AG08396 (cell line): ENCODE results near the gene KRT28.
"Not testable (repeated sequence)": the region's sequence is repeated elsewhere in the genome, so short reads cannot be mapped to it uniquely, and the experiment has no call there.

ENCODE experiments used
- DNase-seq: peaks from one replicate; pipeline ENCODE4 v3.0.0; 2012; ENCODE audit warnings: low spot score, mixed read lengths

The KRT28 gene

DNA sequence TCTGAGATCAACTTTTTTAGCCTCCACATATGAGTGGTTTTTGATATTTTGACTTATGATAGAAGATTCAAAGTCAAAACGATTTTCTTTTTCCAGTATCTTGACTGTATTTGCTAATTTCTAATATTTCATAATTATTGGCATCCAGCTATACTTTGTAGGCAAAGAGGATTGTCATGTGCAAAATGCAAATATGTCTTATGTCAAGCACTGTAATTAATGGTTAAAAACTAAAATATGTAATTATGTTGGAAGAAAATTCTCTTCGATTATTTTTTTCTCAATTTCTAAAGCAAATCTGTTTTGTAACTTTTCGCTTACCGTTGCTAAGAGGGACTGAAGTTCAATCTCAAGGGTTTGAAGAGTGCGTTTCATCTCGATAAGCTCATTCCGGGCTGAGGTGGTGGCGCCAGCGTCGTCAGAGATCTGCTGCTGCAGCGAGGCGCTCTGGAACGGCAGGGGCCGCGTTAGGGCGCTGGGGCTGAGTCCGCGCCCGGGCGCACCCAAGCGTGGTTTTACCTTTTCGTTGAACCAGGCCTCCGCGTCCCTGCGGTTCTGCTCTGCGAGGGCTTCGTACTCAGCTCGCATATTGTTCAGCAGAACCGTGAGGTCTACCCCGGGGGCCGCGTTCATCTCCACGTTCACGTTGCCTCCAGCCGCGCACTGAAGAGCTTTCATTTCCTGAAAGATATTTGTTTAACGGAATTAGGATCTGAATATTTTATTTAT, 20.4 kb downstream of the KRT28 start:
- no peak for DNase-seq

DNA sequence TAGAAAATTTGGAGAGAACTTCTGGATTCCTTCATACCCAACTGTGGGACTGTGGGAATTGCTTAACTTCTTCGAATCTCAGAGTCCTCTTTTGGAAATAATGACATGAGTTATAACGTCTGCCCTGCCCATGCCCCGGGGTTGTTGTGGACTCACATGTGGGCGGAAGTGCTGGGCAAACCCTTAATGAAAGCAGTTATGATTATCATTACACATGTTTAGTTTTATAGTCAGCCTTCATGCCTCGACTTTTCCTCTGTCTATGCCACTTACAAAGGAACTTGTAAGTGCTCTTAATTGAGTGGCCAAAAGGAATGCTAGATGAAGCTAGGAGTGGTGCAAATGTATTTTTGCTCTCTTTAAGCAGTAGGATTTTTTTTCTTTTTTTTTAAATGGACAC, 21.3 kb downstream of the KRT28 start:
- DNase-seq = no peak

DNA sequence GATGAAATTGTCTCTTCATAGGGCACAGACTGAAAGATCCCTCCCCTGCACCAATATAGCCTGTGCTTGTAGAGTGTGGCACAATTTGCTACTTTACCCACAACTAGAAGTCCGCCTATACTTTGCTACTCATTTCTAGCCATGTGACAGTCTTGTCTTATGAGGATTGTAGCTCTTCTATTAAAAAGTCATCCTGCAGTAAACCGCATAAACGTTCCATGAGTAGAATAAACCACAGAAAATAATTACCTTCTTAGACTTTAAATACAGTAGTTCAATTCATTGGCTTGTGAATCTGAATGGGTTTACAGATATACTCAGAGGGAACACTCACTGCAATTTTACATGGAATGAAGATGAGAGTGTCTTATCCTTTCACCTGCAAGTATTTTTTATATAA, 21.8 kb downstream of the KRT28 start:
- no peak for DNase-seq

DNA sequence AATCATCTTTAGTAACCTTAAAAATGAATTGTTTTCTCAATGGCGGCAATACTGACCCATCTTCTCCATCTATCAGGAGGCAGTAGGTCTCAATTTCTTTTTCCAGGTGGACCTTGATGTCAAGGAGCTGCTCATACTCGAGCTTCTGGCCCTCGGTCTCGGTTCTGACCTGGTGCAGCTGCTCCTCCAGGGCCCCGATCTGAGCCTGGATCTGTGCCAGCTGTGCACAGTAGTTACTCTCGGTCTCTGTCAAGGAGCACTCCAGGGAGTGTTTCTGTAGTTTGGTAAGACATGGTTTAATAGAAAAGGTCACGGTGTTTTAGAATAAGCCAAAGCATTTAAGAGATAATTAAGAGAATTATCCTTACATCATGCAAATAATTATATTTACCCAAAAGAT, 22.3 kb downstream of the KRT28 start:
- DNase-seq = no peak

DNA sequence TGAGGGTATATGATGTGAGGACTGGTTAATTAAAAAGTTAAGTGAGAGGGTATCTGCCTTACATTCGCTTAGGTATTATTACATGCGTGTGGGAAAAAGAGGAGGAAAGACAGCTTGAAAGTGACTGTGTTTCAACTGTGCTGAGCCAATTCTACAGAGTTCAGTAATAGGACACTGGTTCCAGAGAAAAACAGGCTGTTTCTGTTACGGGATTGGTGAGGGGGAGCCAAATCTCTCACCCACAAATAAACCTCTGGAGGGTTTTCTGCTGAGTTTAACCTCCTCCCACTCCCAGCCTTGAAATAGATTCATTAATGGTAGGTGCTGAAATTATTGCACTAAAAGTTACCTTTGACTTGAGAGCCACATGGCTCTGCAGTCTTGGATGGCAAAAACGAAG, 23.8 kb downstream of the KRT28 start:
- no peak for DNase-seq

DNA sequence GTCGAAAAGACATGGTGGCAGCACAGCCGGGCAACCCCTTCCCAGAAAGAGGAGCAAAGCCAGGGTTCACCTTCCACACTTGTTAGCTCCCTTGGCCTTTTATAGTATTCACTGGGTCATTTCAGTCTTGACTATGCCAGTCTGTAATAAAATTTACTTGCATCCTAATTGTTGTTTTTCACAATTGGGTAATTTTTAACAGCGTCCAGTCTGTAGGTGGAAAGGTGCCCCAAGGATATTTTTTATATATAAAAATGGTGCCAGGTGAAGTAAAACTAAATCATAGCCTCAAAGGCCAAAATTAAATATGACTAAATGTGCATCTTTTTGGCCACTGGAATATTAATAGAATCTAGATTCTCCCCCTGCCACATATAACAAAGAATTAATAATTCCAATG, 27.7 kb downstream of the KRT28 start, which contains the start of gene KRT26:
TSS of gene KRT26 (minus strand) at position 101 of the 400 bp plus-strand sequence. CDS start at position 13, 88 bp downstream.
- DNase-seq = no peak

DNA sequence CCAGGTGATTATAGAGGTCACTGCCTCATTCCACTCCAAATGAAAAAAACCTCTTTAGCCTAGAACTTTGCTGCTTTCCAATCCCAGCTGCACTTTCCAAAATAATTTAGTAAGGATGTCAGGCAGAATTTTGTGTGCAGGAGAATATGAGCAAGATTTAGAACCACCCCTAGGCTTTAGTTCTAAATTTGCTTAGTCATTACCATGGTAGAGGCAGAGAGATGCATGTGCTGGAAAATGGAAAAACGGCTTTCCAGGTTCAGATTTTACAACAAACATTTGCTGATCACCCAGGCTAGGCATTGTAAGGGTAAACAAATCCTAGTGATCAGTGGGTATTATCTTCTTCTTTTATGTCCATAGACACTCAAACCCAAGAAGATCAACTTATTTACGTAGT, 34.1 kb downstream of the KRT28 start:
- no peak for DNase-seq

DNA sequence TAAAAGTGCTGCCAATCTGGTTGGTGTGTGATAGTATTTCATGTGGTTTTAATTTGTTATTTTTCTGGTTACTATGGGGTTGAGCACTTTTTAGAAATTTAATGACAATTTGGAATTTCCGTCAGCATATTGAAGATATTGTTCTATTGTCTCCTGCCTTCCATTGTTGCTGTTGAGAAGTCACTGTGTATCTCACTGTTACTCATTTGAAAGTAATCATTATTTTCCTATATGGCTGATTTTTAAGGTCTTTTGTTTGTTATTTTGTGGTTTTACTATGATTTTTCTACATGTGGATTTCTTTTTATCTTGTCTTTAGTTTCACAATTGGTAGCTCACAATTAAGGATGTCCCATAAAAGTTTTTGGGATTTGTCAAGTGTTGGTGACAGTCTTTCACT, 36.0 kb downstream of the KRT28 start:
- no peak for DNase-seq

DNA sequence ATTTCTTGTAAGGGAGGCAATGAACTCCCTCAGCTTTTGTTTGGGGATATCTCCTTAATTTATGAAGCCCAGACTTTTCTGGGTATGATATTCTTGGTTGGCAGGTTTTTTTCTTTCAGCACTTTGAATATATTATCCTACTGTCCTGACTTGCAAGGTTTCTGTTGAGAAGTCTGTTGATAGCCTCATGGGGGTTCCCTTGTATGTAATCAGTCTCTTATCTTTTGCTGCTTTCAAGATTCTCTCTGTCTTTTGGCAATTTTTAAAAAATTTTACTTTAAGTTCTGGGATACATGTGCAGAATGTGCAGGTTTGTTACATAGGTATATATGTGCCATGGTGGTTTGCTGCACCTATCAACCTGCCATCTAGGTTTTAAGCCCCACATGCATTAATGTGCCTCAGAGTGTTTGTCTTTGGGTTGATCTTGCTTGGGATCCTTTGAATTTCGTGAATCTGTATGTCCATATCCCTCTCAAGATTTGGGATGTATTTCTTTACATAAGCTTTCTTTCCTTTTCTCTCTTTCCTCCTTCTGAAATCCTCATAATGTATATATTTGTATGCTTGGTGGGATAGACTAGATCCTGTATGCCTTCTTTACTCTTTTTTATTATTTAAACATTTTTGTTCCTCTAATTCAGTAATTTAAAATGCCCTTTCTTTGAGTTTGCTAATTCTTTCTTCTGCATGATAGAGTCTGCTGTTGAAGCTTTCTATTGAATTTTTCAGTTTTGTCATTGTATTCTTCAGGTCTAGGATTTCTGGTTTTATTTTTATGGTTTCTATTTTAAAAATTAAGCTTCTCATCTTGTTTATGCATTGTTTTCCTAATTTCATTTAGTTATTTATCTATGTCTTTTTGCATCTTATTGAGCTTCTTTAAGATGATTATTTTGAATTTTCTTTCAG, 39.4 kb downstream of the KRT28 start:
- DNase-seq = no peak

DNA sequence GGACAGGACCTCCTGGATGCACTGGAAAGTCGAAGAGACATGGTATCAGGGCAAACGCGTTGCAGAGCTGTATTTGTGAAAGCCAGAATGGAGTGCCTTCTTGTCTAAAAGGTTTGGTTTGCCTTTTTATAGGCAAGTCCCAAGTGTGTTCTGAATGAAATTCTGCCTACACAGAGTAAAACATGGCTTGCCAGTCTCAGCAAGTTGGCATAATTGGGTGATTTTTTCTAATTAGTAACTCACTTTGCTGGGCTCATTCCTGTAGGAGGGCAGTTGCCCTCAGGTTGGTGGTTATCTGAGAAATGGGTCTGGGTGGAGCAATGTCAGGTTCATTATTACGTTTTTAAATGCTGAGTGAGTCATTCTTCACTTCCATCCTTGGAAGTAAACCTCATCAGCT, 44.5 kb downstream of the KRT28 start, which contains the start of gene KRT25:
TSS of gene KRT25 (minus strand) at position 101 of the 400 bp plus-strand sequence. CDS start at position 41, 60 bp downstream.
- no peak for DNase-seq

DNA sequence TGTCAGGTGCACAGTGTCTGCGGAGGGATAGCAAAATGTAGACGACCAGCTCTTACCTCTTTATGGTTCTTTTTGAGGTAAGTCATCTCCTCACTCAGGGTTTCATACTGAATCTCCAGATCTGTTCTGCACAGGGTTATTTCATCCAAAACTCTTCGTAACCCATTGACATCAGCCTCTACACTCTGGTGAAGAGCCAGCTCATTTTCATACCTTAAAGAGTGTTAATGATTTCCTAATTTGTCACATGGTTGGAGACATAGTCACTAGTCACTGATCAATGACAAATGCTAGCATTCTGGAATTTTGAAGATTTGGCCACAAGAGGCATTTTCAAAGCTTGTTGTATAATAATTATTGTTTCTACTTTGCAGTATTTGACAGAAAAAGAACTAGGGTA, 46.0 kb downstream of the KRT28 start:
- no peak for DNase-seq

DNA sequence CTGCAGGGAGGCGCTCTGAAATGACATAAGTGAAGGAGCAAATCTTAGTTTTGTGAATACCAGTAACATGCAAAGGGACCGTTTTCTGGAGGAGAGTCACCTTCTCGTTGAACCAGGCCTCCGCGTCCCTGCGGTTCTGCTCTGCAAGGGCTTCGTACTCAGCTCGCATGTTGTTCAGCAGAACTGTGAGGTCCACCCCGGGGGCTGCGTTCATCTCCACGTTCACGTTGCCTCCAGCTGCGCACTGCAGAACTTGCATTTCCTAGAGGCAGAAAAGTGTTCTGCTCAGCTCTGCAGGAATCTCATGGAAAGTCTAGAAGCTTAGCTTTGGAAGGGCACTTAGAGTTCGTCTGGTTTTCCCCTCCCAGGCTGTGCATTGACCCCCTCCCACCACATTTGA, 48.7 kb downstream of the KRT28 start:
- DNase-seq = no peak

DNA sequence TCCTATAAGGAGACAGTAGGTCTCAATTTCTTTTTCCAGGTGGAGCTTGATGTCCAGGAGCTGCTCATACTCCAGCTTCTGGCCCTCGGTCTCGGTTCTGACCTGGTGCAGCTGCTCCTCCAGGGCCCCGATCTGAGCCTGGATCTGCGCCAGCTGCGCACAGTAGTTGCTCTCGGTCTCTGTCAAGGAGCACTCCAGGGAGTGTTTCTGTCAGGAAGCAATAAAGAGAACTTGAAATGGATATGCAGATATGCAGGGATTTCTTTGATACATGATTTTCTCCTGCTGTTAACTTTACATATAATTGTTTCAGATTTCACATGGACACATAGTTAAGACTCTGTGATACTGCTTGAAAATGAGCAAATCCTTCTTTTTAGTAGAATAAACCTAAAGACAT, 49.4 kb downstream of the KRT28 start:
- no peak for DNase-seq

DNA sequence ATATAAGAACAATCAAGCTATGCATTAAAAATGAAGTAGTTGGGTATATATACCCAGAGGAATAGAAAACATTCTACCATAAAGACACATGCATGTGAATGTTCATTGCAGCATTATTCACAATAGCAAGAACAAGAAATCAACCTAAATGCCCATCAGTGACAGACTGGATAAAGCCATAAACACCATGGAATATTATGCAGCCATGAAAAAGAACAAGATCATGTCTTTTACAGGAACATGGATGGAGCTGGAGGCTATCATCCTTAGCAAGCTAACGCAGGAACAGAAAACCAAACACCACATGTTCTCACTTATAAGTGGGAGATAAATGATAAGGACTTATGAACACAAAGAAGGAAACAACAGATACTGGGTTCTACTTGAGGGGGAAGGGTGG, 51.1 kb downstream of the KRT28 start:
- not testable (repeated sequence) for DNase-seq
